Measurements from ENCODE around the gene CAPN9.

Gene CAPN9

DNA sequence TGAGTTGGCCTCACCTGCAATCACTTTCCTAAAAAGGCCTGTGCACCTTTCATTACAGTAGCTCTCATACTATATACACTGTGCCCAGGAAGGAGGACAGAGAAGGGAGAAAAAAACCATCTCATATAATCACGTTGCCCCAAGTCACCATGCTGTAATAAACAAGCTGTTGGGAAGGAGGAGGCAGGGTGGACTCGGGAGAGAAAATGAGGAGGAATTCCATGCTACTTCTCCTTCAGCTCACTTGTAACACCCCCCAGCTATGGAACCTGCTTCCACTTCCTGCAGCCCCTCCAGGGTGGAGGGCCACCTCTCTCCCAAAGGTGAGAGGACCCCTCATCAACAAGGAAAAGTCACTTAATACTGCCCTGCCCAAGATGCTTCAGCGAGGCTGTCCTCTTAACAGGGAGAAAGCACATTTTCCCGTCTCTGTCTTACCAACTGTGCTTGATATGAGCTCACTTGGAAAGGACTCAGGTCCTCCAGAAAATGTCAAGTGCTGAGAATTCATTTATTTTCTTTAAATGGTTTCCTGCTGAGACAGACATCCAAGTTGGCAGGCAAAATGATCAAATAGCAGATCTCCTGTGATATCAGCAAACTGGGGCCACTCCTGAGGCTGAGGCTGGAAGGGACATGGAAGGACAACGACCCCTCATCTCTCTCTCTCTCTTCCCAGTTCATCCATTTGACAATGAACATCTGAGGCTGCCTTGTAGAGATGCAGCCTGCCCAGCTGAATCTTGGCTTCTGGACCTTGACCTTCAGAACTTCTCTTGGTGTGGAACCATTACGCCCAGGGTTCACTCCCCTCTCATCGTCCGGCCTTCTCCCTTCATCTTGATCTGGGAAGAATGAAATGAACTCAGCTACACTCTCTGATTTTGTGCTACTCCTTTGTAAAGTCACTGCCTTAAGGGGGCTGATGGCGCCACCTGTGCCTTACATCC lies 54.0 kb downstream of the CAPN9 start:
- no peak for DNase-seq

DNA sequence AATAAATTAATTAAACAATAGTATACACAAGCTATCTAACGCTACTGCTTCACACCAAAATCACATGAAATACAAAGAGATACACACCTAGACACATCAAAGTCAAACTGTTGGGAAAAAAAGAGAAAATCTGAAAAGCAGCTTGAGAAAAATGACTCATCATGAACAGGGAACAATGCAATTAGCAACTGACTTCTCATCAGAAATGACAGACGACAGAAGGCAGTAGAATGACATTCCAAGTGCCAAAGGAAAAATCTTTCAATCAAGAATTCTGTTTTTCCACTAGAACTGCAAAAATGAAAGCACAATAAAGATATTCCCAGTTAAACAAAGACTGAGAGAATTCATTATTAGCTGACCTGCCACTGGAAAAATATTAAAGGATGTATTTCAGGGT lies 57.2 kb downstream of the CAPN9 start:
- DNase-seq: no peak

DNA sequence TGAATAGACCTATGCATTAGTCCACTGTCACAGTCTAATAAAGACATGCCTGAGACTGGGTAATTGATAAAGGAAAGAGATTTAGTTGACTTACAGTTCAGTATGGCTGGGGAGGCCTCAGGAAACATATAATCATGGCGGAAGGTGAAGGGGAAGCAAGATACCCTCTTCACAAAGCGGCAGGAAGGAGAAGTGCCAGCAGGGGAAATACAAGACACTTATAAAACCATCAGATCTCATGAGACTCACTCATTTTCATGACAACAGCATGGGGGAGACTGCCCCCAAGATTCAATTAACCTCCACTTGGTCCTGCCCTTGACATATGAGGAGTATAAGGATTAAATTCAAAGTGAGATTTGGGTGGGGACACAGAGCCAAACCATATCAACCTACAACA lies 59.4 kb downstream of the CAPN9 start:
- no peak for DNase-seq

DNA sequence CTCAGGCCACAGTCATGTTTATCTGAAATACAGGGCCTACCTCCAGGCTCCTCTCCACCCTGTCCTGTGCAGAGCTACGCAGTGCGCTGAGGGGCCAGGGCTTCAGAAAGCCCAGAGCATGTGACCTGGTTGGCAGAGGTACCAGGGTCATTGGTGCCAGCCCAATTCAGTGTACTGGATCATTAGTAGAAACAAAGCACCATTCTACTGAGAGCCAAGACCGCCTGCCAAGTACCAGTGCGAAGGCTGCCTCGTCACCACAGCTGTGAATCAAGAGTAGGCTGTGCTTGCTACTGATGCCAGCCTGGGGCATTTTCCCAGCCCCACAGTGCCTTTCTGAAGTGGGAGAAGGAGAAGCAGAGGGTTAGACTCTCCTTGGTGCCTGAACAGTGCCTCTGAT lies 59.8 kb downstream of the CAPN9 start:
- DNase-seq: no peak

DNA sequence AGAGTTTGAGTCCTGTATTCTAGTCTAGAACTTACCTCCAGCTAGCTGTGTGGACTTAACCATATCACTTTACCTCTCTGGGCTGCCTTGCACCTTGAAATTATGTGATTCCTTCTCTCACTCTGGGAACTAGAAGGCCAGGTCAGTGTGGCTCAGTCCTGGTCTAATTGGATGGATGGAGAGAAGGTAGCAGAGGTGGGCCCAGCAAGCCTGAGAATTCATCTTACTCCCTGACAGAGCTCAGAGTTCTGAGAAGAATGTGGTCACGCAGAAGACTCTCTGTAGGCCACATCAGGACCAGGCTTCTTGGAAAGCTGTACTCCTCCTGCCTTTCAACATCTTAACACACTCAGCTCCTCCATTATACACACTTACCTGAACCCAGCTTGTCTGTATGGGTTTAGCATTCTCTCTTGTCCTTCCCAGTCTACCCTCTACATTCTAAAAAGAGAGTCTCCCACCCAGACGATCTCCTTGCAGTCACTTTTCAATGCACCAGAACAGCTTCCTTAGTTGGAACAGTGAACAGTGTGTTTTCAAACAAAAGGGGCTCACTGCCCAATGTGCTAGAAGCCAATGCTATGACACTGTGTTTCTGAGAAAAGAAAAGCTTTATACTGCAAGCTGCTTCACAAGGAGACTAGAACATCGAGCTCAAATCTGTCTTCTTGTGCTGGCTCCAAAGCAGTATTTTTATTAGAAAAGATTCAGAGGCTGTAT lies 60.5 kb downstream of the CAPN9 start:
- no peak for DNase-seq

DNA sequence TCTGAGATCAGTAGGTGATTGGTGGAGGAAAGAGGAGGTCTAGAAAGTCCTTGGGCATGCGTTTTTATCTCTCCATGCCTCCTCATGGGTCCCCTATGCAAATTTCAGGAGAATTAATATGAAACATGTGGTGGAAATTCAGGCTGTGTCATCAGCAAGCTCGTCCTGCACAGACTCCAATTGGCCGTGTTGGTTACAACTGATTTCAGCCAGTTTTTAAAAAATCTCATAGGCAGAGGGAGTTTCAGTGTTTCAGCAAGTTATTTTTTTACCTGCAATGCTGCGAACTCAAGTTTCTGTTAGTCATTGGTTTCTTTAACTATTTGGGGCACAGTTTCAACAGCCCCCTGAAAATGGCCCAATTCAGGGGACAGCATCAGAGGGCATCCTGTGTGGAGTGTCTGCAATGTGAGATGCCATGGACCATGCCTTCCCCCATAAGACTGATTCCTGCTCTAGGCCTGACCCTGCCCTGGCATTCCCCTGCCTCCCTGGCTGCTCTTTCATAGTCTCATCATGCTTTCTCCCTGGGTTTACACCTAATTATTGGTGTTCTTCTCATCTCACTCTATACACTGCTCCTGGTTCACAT lies 61.2 kb downstream of the CAPN9 start:
- DNase-seq: no peak

DNA sequence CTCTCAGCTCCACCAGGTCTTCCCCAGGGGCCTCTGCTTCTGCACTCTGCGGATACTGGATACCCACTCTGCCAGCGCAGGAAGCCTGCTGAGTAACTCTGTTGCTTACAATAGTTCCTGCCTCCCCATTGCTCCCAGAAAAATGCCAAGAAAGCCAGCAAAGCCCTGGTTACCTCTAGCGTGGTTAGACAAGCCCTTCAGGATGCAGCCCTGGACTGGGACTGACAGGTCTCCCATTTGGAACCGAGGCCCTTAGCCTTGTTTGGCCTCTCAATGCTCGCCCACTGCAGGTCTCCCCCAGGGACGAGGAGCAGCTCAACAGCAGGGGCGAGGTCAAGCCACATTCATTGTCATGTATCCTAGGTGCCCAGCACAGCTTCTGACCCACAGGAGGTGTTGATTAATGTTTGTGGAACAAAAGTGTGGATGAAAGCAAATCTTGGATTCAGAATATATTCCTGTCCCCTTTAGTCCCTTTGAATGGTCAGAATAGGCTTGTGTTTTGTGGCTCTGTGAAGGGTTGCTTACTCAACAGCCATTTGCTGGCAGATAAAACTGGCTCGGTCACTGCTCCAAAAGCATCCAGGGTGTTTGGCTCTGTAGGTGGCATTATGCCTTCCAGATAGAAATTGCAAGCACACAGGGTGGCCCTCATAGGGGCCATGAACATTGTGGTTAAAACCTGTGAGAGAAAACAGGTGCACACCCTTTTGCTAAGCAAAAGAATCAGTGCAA lies 62.2 kb downstream of the CAPN9 start:
- DNase-seq: no peak

DNA sequence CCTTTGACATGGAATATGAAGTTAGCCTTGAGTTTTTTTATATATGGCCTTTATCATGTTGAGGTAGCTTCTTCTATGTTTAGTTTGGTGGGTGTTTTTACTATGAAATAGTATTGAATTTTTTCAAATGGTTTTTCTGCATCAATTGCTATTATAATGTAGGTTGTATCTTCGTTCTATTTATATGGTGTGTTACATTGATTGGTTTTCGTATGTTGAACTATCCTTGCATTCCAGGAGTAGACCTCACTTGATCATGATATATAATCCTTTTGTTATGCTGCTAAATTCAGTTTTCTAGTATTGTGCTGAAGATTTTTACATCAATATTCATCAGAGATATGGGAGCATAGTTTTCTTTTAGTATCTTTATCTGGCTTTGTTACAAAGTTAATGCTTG lies 65.4 kb downstream of the CAPN9 start:
- no peak for DNase-seq

DNA sequence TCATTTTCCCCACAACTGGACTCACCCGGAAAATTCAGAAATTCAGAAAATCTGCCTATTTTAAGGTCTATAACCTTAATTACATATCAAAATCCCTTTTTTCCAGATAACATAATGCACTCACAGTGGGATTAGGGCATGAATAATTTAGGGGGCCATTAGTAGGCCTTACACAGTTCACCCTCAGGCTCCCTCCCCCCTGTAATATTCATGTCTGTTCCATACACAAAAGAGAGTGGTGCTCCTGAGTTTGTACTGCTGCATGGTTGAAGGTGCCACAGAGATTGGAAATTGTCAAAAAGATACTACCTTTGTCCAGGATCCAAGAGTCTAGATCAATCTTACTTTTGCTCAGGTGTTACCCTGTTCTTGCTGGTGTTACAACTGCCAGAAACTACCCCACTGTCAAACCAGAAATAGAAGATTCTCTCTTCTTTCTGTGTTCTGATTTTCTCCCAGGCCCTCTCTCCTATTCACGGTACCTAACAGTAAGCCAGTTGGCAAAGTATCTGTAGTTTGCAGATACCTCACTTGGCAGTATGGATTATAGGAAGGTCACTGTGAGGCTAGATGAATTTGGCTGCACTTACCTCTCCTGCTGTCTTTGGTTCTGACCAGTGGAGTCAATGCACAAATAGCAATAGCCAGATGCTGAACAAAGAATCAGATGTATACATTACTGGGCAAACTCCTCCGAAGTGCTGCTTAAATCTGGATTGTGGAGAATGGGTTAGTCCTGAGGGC lies 67.9 kb downstream of the CAPN9 start:
- DNase-seq: no peak

DNA sequence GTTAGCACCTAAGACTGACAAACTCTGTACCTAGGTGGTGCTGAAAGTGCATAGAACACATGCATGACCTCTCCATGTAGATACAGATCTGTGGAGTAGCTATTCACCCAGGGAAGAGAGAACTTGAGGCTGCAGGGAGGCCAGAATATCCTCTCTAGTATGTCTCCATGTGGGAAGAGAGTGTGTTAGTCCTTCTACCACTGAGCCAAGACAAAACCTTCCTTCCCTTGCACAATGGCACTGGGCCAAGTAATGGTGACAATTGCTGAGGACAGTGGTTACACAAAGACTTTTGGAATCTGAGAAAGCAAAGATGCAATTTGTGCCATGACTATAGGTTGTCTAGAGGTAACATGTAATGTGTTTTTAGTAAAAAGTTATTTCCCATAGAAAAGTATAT lies 68.8 kb downstream of the CAPN9 start:
- no peak for DNase-seq

DNA sequence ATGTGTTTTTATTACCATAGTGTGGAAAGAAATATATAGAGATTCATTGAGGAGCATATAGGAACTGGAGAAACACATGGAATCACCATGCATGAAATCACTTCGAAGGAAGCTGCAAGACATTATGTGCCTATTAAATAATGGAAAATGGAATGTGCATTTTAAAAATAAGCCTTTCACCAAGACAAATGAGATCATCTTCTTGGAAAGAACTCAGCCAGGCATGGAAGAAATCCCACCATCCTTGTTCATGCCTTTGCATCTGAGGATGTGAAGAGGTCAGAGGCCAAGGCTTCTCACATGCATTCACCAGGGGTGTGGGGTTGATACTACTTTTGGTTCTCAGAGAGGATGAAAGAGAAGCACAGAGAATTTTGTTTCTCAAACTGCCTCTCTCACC lies 71.2 kb downstream of the CAPN9 start:
- no peak for DNase-seq

DNA sequence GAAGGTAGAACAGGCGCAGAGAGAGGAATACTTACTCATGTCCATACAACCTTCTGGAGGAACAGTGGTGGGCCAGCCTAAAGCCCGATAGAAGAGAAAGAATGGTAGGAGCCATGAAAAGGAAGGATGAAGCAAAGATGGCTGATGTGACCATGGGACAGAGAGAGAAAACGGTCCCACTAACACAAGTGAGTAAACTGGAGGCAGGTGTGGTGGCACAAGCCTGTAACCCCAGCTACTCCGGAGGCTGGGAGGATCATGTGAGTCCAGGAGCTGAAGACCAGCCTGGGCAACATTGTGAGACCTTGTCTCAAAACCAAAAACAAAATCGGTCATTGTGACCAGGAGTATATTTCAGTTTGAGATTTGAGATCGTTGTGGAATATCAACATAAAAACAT lies 71.7 kb downstream of the CAPN9 start:
- DNase-seq: no peak

DNA sequence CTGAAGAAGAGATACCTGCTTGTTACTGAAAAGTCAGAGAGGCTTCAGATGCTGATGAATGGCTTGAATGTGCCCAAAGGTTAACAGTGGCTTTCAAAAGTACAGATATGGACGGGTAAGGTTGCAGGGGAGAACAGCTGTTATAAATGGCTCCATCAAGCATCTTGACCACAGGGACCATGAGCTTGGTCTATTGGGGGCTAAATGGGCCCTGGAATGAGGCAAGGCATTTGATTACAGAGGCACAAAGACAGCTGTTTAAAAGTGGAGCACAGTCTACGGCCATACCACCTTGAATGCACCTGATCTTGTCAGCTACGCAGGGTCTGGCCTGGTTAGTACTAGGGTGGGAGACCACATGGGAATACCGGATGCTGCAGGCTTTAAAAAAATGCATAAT lies 72.8 kb downstream of the CAPN9 start:
- no peak for DNase-seq

DNA sequence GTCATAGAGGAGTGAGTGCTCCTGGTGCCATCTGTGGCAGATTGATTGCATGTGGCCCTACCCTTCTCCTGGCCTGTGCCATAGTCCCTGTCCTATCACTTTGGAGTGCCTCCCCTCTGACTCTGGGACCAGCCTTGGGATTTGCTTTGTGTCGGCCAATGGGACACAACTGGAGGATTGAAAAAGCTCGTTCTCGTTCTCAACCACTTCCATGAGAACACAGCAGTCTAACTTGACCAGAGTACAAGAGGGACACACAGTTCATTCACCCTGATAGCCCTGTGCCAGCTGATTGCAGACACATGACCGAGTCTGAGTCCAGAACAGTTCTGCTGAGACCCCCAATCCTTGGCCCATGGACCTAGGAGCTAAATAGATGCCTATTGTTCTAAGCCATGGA lies 73.4 kb downstream of the CAPN9 start:
- DNase-seq: no peak

DNA sequence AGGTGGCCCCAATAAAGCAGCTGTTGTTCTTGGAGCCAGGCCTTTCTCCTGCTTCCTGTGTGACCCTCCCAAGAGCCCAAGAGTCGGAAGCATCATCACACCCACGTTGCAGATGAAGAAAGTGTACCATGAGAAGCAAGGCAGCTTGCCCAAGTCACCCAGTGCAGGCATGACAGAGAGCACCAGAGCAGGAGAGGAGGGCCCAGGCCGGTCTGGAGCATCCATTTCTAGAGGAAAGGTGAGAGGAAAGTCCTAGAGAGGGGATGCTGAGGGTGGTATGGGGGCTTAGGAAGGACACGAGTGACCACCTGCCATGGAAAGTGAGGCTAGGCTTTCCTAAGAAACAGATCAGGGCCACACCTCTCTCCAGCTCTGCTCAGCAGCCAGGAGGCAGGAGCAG lies 74.2 kb downstream of the CAPN9 start:
- no peak for DNase-seq

DNA sequence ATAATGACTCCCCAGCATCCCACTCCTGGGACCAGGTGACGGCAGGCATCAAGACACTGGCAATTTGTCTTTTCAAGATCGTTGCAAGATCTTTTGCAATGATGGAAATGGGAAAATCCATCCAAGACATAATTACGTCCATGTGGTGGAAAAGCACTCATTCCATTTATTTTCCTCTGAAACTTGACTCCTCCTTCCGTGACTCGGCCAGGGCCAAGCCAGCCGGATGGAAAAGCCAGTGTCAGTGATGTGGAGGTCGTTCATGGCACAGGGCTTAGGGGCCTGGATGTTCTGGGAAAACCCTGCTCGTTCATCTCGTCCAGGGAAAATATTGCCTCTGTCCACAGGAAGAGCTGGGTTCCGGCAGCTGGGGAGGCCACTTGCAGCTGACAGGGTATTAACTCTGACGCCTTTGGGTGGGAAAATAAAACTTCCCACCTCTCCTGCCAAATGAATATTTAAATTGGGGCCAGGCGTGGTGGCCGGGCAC lies 74.9 kb downstream of the CAPN9 start:
- DNase-seq: no peak

DNA sequence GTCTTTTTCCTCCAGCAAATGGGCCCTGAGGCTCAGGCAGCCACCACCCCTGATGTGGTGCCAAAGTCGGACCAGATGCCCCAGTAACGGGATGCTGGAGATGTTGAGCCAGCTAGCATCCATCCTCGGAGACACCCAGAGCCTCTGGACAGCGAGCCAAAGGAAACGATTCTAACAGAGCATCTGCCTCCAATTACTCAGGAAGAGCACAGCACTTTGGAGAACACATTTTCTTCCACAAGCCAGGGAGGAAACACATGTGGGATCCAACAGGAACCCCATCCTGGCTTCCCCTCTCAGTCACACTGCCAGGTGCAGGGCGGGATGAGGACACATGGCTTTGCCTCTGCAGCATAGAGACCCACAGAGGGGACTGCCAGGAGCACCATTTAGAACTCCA lies 76.2 kb downstream of the CAPN9 start:
- DNase-seq: no peak

DNA sequence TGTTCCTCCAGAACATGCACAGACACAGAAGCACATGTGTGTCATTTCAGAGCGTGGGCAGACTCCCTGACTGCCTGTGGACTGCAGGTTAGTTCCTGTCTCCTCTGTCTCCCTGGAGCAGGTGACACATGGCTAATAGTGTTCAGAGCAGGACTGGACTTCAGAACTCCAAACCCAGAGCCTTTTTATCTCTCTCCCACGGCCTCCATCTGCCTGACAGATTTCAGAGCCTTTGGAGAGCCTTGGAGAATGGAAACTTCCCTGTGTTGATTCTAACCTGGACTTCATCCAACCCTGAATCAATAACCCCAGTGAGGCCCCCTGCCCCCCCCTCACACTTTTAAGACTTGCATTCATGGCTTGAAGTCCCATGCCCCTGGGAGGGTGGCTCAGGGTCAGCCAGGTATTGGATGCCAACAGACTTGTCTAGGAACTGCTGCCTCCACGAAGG lies 76.8 kb downstream of the CAPN9 start:
- no peak for DNase-seq

DNA sequence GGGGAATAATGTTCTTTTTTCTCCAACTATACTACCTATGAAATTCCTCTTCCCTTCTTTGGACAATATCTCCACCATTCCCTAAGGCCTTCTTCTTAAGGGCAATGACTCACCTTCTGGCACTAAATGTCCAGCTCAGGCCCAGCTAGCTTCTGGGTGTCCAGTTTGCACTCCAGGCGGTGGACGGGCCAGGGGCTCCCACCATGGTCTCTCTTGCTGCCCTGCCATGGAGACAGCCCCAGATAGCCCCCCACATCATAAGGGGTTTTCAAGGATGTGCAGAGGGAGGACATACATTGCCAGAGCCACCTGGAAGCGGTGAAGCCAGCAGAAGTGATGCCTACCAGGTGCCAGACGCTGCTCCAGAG lies 77.3 kb downstream of the CAPN9 start:
- DNase-seq: no peak

DNA sequence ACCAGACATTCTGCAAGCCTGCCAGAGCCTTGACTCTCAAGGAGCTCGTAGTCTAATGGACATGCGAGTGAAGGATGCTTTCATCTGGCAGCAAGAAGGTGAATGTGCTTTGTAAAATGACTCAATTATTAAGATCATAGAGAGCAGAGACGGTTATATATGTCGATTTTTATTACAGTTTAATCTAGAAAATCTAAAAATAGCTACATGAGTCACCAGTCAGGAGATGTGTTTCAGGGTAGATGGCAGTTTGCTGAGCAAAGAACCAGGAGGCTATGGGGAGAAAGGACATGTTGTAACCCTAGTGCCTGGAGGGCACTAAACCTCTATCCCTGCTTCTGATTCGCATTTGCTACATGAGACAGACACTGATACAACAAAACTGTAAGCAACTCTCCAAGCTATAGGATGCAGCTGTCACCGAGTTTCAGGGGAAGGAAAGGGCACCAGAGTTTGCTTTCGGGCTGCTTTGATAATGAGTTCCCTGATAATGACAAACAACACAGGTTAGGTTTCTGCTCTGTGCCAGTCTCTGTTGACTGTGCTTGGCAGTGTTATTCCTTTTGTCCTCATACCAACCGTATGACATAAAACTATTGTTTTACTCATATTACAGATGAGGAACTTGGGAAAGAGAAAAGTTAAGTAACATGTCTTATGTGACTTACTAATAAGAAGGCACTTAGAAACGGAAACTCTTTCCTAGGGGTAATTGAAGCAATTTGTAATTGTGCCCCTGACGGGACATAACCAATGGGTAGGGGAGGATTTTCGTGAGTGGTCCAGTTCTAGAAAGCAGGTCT lies 77.9 kb downstream of the CAPN9 start:
- DNase-seq: no peak

DNA sequence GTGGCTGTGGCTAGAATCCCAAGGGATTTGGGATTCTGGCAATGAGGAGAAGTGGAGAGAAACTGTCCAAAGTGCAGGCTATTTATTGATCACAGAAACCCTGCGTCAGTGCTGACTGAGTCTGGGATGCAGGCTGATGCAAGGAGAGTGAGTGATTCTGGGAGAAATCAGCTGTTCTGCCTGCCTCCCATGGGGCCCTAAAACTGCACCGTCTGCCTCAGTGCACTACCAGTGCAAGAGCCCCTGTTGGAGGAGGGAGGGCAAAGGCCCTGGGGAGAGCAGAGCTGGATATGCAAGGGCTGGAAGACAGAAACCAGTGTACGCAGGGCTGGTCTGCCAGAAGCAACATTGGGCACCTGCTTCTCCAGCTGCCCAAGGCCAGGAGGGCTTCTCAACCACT lies 78.6 kb downstream of the CAPN9 start:
- DNase-seq: no peak

All from NCI-H510A treated with DMSO at 0.1 percent for 48 hours (cell line).